HepG2 (cell line): ENCODE measurements around the gene PLXDC2.

Experiments
- MED13 ChIP-seq: sonication (generic); formaldehyde crosslinking; IDR thresholded peaks from 2 replicates; pipeline ENCODE4 v1.5.0; 2020; ENCODE audit warnings: missing genetic modification reagents
- ZBTB49 ChIP-seq: sonication (generic); formaldehyde crosslinking; IDR thresholded peaks from 2 replicates; pipeline ENCODE4 v1.4.0; 2020; ENCODE audit warnings: missing genetic modification reagents, borderline replicate concordance
- ZNF503 ChIP-seq: sonication (generic); formaldehyde crosslinking; IDR thresholded peaks from 2 replicates; pipeline ENCODE4 v1.4.0; 2020; ENCODE audit warnings: missing genetic modification reagents

- TF ChIP-seq MED13 (CRISPR knock-in tag) (no peak), ZBTB49 (CRISPR knock-in tag) (no peak), ZNF503 (no peak)
Measured at GRCh38 chr10:19892677-19893076, 76.4 kb downstream of the PLXDC2 start.
